ENCODE measurements around the gene MAPK6.

DNA sequence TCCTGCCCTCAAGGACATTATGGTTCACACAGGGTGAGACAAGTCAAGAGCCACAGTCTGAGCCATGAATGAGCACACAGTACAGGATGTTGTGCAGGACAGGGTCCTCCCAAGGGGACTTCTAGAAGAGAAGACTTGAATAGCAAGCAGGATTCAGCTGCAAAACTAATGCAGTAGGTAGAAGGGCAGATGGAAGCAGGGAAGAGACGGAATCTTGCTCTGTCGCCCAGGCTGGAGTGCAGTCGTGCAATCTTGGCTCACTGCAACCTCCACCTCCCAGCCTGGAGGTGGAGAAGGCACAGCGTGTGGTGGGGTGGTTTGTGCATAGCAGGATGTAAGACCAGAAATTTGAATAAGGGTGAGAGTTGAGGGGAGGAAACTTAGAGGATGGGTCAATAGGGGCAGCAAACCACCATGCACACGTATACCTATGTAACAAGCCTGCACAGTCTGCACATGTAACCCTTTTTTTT is 85.5 kb downstream of the MAPK6 start:
- TF ChIP-seq RAD21 (IDR thresholded peaks at IDR 0.05; ENCODE audit: low read length) (no peak), POLR2A (IDR thresholded peaks at IDR 0.05; ENCODE audit: low read depth, low read length) (no peak), FOS (IDR thresholded peaks at IDR 0.05; ENCODE audit: low read depth, low read length) (no peak), RFX5 (IDR thresholded peaks at IDR 0.05; ENCODE audit: low read depth, low read length) (no peak), CEBPB (IDR thresholded peaks at IDR 0.05; ENCODE audit: low read depth, low read length) (no peak)
- TF ChIP-seq, protein P1, sequence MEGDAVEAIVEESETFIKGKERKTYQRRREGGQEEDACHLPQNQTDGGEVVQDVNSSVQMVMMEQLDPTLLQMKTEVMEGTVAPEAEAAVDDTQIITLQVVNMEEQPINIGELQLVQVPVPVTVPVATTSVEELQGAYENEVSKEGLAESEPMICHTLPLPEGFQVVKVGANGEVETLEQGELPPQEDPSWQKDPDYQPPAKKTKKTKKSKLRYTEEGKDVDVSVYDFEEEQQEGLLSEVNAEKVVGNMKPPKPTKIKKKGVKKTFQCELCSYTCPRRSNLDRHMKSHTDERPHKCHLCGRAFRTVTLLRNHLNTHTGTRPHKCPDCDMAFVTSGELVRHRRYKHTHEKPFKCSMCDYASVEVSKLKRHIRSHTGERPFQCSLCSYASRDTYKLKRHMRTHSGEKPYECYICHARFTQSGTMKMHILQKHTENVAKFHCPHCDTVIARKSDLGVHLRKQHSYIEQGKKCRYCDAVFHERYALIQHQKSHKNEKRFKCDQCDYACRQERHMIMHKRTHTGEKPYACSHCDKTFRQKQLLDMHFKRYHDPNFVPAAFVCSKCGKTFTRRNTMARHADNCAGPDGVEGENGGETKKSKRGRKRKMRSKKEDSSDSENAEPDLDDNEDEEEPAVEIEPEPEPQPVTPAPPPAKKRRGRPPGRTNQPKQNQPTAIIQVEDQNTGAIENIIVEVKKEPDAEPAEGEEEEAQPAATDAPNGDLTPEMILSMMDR (conservative IDR thresholded peaks at IDR 0.05; ENCODE audit: low read depth, low read length), result no peak
- TF ChIP-seq, protein P2, sequence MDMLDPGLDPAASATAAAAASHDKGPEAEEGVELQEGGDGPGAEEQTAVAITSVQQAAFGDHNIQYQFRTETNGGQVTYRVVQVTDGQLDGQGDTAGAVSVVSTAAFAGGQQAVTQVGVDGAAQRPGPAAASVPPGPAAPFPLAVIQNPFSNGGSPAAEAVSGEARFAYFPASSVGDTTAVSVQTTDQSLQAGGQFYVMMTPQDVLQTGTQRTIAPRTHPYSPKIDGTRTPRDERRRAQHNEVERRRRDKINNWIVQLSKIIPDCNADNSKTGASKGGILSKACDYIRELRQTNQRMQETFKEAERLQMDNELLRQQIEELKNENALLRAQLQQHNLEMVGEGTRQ (IDR thresholded peaks at IDR 0.05; ENCODE audit: low read depth, low read length), result no peak

Measured in IMR-90 (cell line).